Brain microvascular endothelial cell (primary cell): ENCODE data around the gene DENND2A.
"Not testable (repeated sequence)": the region's sequence is repeated elsewhere in the genome, so short reads cannot be mapped to it uniquely, and the experiment has no call there.

Experiments
- DNase-seq: peaks from one replicate; pipeline ENCODE4 v3.0.0-alpha.2; 2020
- H3K27ac ChIP-seq: fragments of 250-450 bp; sonication (Bioruptor Pico); 2 replicates; pipeline ENCODE4 v1.5.1; 2020; ENCODE audit warnings: mild to moderate bottlenecking, moderate library complexity
- H3K27me3 ChIP-seq: fragments of 250-450 bp; sonication (Bioruptor Pico); replicated peaks from 2 replicates; pipeline ENCODE4 v1.5.1; 2020; ENCODE audit warnings: mild to moderate bottlenecking
- H3K36me3 ChIP-seq: fragments of 250-450 bp; sonication (Bioruptor Pico); replicated peaks from 2 replicates; pipeline ENCODE4 v1.5.1; 2020; ENCODE audit warnings: mild to moderate bottlenecking
- H3K4me3 ChIP-seq: 2 replicates; pipeline ENCODE4 v1.5.1; 2011; ENCODE audit warnings: low read depth, mild to moderate bottlenecking, control low read depth, low read length, moderate library complexity
- CTCF ChIP-seq: IDR thresholded peaks from 2 replicates; pipeline ENCODE4 v1.5.1; 2011; ENCODE audit warnings: low read depth, mild to moderate bottlenecking, moderate library complexity, low read length, control low read depth, inconsistent platforms; ENCODE audit errors: missing control alignments
- in situ Hi-C: cut with HindIII; loops from 2 replicates; pipeline ENCODE4 v1.10.0; 2017; ENCODE audit warnings: low sequenced_read_pairs, low pct_ligation_motif_present

DENND2A gene

DNA sequence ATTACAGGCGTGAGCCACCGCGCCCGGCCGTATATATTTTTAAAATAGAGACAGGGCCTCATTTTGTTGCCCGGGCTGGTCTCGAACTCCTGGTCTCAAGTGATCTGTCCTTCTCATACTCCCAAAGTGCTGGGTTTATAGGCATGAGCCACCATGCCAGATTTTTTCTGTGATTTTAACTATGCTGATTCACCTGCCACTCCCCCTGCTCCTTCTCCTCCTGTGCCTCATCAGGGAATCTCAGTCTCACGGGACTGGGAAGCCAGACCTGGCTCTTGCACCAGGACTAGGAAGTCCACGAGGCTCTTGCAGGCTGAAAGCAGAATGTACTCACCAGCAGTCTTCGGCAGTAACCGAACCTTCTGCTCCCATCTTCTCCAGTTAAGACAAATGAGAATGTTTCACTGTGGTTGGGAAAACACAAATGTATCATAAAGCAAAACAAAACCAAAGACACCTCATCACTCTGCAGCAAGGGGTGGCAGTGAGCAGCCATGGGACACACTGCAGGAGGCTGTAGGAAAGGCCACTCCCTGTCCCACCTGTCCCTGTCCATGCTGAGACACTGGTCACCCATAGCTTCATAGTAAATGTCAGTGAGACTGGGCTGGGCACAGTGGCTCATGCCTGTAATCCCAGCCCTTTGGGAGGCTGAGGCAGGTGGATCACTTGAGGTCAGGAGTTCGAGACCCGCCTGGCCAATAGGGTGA lies 82.6 kb downstream of the DENND2A start:
- in situ Hi-C loops = no loop called here
- DNase-seq = no peak
- Histone ChIP-seq H3K36me3 (no peaks in the 10 kb centered on the region), H3K4me3 (no peak overlapping the region), H3K27me3 (no peaks in the 10 kb centered on the region), H3K27ac (no peak overlapping the region)
- TF ChIP-seq CTCF = no peak

GRCh38 chr7:140557069-140557468 lies 83.5 kb downstream of the DENND2A start:
- no peak for TF ChIP-seq CTCF
- no peaks in the 10 kb centered on the region for H3K27me3 ChIP-seq
- no peak overlapping the region for H3K27ac ChIP-seq
- H3K36me3 ChIP-seq = no peaks in the 10 kb centered on the region
- H3K4me3 ChIP-seq = no peak overlapping the region
- in situ Hi-C loops = no loop called here
- DNase-seq = no peak

DNA sequence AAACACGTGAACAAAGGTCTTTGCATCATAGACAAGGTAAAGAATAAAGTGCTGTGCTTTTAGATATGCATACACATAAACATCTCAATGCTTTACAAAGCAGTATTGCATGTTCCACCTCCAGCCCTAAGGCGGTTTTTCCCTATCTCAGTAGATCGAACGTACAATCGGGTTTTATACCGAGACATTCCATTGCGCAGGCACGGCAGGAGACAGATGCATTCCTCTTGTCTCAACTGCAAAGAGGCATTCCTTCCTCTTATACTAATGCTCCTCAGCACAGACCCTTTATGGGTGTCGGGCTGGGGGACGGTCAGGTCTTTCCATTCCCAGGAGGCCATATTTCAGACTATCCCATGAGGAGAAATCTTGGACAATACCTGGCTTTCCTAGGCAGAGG lies 87.4 kb downstream of the DENND2A start:
- H3K36me3 ChIP-seq, H3K27me3 ChIP-seq, DNase-seq, H3K27ac ChIP-seq, in situ Hi-C loops, H3K4me3 ChIP-seq: not testable (repeated sequence)

GRCh38 chr7:140552240-140552679 lies 88.4 kb downstream of the DENND2A start:
- Histone ChIP-seq H3K36me3 (no peaks in the 10 kb centered on the region), H3K27me3 (no peaks in the 10 kb centered on the region), H3K27ac (no peak overlapping the region), H3K4me3 (no peak overlapping the region)
- DNase-seq = no peak
- no peak for TF ChIP-seq CTCF
- in situ Hi-C loops = no loop called here

- Histone ChIP-seq H3K27me3 (no peaks in the 10 kb centered on the region), H3K27ac (no peak overlapping the region), H3K4me3 (no peak overlapping the region), H3K36me3 (no peaks in the 10 kb centered on the region)
- no peak for TF ChIP-seq CTCF
- in situ Hi-C loops = no loop called here
- DNase-seq = no peak
Observed at GRCh38 chr7:140551355-140552239, 89.0 kb downstream of the DENND2A start.

- Histone ChIP-seq H3K36me3 (no peaks in the 10 kb centered on the region), H3K27me3 (no peaks in the 10 kb centered on the region), H3K27ac (no peak overlapping the region), H3K4me3 (no peak overlapping the region)
- in situ Hi-C loops = no loop called here
- DNase-seq = no peak
- no peak for TF ChIP-seq CTCF
Observed at GRCh38 chr7:140546947-140547346, 93.7 kb downstream of the DENND2A start.
